ENCODE data around the gene ACTN3. TPM values are rescaled to one million over a fixed set of nuclear protein-coding genes. Genes with fewer than 3 reads are reported as not detected.

The ACTN3 gene
- total RNA-seq, 1 donor from 2014 or later: 0.07 TPM

DNA sequence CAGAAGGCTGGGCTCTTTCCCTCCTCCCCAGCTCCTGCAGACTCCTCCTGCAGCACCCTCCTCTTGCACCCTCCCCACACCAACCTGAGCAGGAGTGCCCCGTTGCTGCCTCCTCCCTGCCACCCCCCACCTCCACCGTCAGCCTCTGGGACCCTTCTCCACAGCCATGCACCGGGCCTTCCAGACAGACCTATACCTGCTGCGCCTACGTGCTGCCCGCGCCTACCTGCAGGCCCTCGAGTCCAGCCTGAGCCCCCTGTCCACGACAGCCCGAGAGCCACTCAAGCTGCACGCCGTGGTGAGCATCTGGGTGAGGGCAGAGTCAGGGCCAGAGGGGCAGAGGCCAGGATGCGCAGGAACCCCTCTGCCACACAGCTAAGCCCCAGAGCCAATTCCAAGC is 17.0 kb upstream of the ACTN3 start:
- TF ChIP-seq CTCF (IDR thresholded peaks at IDR 0.05): no peak
- no peaks in the 10 kb centered on the region for H3K4me1 Mint-ChIP-seq (ENCODE audit: low read depth)
- no peak overlapping the region for H3K27ac Mint-ChIP-seq (ENCODE audit: unreplicated experiment)
- H3K27me3 Mint-ChIP-seq (ENCODE audit: low read depth): no peaks in the 10 kb centered on the region
- H3K36me3 Mint-ChIP-seq (ENCODE audit: low read depth): peaks cover 5% of the 10 kb centered on the region
- H3K4me3 Mint-ChIP-seq (ENCODE audit: unreplicated experiment): no peak overlapping the region
- H3K9me3 Mint-ChIP-seq (ENCODE audit: low read depth): no peaks in the 10 kb centered on the region
- DNase-seq (ENCODE audit: low spot score): no peak

DNA sequence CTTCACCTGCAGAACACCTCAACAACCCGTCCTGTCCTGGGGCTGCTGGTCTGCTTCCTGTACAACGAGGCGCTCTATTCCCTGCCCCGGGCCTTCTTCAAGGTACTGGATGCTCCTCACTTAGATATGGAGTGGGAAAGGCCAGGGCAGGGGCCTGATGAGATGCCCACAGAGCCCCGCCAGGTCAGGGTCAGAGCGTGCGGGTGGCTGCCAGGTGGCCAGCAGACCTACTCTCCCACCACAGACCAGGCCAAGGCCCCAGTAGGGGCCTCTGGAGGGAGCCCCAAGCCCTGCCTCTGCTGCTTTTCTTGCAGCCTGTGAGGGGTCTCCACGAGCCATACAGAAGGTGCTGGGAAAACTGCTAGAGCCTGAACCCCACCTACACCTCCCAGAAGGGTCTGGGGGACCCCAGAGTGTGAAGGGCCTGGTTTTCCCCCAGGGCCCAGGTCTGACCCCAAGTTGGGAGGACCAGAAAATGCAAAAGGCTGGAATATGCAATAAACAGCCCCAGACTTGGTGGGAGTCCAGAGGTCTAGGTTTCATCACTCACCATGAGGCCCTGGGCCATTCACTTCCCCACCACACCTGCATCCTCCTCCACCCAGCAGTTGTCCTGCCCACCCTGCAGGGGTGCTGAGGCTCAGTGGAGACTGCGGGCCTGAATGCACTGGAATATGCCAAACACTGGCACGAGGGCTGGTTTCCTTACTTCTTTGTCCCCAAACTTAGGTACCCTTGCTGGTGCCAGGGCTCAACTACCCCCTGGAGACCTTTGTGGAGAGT is 15.6 kb upstream of the ACTN3 start:
- Mint-ChIP-seq H3K27me3 (ENCODE audit: low read depth) (no peaks in the 10 kb centered on the region), H3K4me1 (ENCODE audit: low read depth) (no peaks in the 10 kb centered on the region), H3K27ac (ENCODE audit: unreplicated experiment) (no peak overlapping the region), H3K4me3 (ENCODE audit: unreplicated experiment) (no peak overlapping the region), H3K36me3 (ENCODE audit: low read depth) (peaks cover 9% of the 10 kb centered on the region), H3K9me3 (ENCODE audit: low read depth) (no peaks in the 10 kb centered on the region)
- no peak for TF ChIP-seq CTCF (IDR thresholded peaks at IDR 0.05)
- DNase-seq (ENCODE audit: low spot score): no peak

- Mint-ChIP-seq H3K9me3 (ENCODE audit: low read depth) (no peaks in the 10 kb centered on the region), H3K4me3 (ENCODE audit: unreplicated experiment) (no peak overlapping the region), H3K27ac (ENCODE audit: unreplicated experiment) (no peak overlapping the region), H3K36me3 (ENCODE audit: low read depth) (peaks cover 10% of the 10 kb centered on the region), H3K27me3 (ENCODE audit: low read depth) (no peaks in the 10 kb centered on the region), H3K4me1 (ENCODE audit: low read depth) (no peaks in the 10 kb centered on the region)
- no peak for DNase-seq (ENCODE audit: low spot score)
- no peak for TF ChIP-seq CTCF (IDR thresholded peaks at IDR 0.05)
Measured at GRCh38 chr11:66531841-66532240, 14.9 kb upstream of the ACTN3 start.

- no peak for DNase-seq (ENCODE audit: low spot score)
- Mint-ChIP-seq H3K27ac (ENCODE audit: unreplicated experiment) (no peak overlapping the region), H3K4me1 (ENCODE audit: low read depth) (no peaks in the 10 kb centered on the region), H3K27me3 (ENCODE audit: low read depth) (no peaks in the 10 kb centered on the region), H3K9me3 (ENCODE audit: low read depth) (no peaks in the 10 kb centered on the region), H3K36me3 (ENCODE audit: low read depth) (peaks cover 11% of the 10 kb centered on the region), H3K4me3 (ENCODE audit: unreplicated experiment) (no peak overlapping the region)
- no peak for TF ChIP-seq CTCF (IDR thresholded peaks at IDR 0.05)
Measured at GRCh38 chr11:66532784-66533183, 13.9 kb upstream of the ACTN3 start.

- DNase-seq (ENCODE audit: low spot score): no peak
- H3K27me3 Mint-ChIP-seq (ENCODE audit: low read depth): no peaks in the 10 kb centered on the region
- no peak overlapping the region for H3K27ac Mint-ChIP-seq (ENCODE audit: unreplicated experiment)
Measured at GRCh38 chr11:66539170-66539869, 7.4 kb upstream of the ACTN3 start.

More at GRCh38 chr11:66539170-66539869, 7.4 kb upstream of the ACTN3 start:
- TF ChIP-seq CTCF (IDR thresholded peaks at IDR 0.05): no peak
- Mint-ChIP-seq H3K4me3 (ENCODE audit: unreplicated experiment) (no peak overlapping the region), H3K4me1 (ENCODE audit: low read depth) (peaks cover 16% of the 10 kb centered on the region), H3K36me3 (ENCODE audit: low read depth) (peaks cover 25% of the 10 kb centered on the region), H3K9me3 (ENCODE audit: low read depth) (no peaks in the 10 kb centered on the region)
